CD8-positive, alpha-beta memory T cell (primary cell): ENCODE data around the gene LMAN1L. TPM values are rescaled to one million over a fixed set of nuclear protein-coding genes. Genes with fewer than 3 reads are reported as not detected.

ENCODE experiments used
- CTCF ChIA-PET: fragments of 350-600 bp; sonication (Branson Sonifier 250); formaldehyde crosslinking; loops from one replicate; lab custom pipeline; 2021; ENCODE audit warnings: antibody characterized with exemption; lab: Charles Lee
- POLR2A ChIA-PET: fragments of 350-600 bp; sonication (Branson Sonifier 250); formaldehyde crosslinking; loops from one replicate; lab custom pipeline; 2021; ENCODE audit warnings: antibody characterized with exemption; lab: Charles Lee
- DNase-seq, 5 donors: peaks; one replicate each; pipeline versions ENCODE4 v3.0.0 to v3.0.0-alpha.2; 2020 to 2022; ENCODE audit warnings: mixed read lengths in 1 of 5
- H3K27ac ChIP-seq: one replicate; pipeline ENCODE4 v1.7.0; 2013; ENCODE audit warnings: low read depth, mild to moderate bottlenecking, low read length, moderate library complexity
- H3K27me3 ChIP-seq: 2 replicates; pipeline ENCODE4 v1.7.0; 2013; ENCODE audit warnings: low read length, mild to moderate bottlenecking; ENCODE audit not compliant: insufficient read depth, poor library complexity, severe bottlenecking
- H3K36me3 ChIP-seq: 2 replicates; pipeline ENCODE4 v1.7.0; 2013; ENCODE audit warnings: mild to moderate bottlenecking, low read length, moderate library complexity; ENCODE audit not compliant: insufficient read depth
- H3K4me1 ChIP-seq: 2 replicates; pipeline ENCODE4 v1.7.0; 2013; ENCODE audit warnings: mild to moderate bottlenecking, low read length, moderate library complexity; ENCODE audit not compliant: insufficient read depth
- H3K4me3 ChIP-seq: 2 replicates; pipeline ENCODE4 v1.7.0; 2013; ENCODE audit warnings: mild to moderate bottlenecking, low read length
- H3K9me3 ChIP-seq: 2 replicates; pipeline ENCODE4 v1.7.0; 2013; ENCODE audit warnings: mild to moderate bottlenecking, low read length
- H3K27ac Mint-ChIP-seq, 8 donors: one replicate each; pipeline ENCODE4 v1.8.0; 2020 to 2021; ENCODE audit warnings: mixed read lengths in 8 of 8, mild to moderate bottlenecking in 6 of 8, inconsistent platforms in 3 of 8, moderate library complexity in 3 of 8
- H3K27me3 Mint-ChIP-seq, 2 donors: one replicate each; pipeline ENCODE4 v1.8.0; 2020 to 2021; ENCODE audit warnings: mixed read lengths in 2 of 2, mild to moderate bottlenecking in 1 of 2, moderate library complexity in 1 of 2
- H3K36me3 Mint-ChIP-seq, 3 donors: one replicate each; pipeline ENCODE4 v1.8.0; 2020 to 2021; ENCODE audit warnings: mixed read lengths in 3 of 3, inconsistent platforms in 1 of 3, mild to moderate bottlenecking in 1 of 3
- H3K4me1 Mint-ChIP-seq, 3 donors: one replicate each; pipeline ENCODE4 v1.8.0; 2020 to 2021; ENCODE audit warnings: mixed read lengths in 3 of 3, inconsistent platforms in 1 of 3, mild to moderate bottlenecking in 1 of 3
- H3K4me3 Mint-ChIP-seq, 7 donors: one replicate each; pipeline ENCODE4 v1.8.0; 2020 to 2021; ENCODE audit warnings: mixed read lengths in 7 of 7, mild to moderate bottlenecking in 6 of 7, moderate library complexity in 4 of 7, inconsistent platforms in 2 of 7
- H3K9me3 Mint-ChIP-seq, 5 donors: one replicate each; pipeline ENCODE4 v1.8.0; 2020 to 2022; ENCODE audit warnings: mixed read lengths in 5 of 5, mild to moderate bottlenecking in 3 of 5, moderate library complexity in 2 of 5, inconsistent platforms in 1 of 5
- polyA plus RNA-seq: library from polyadenylated mRNA; unstranded; fragments of 300-500 nt; fragmentation: Illumina TruSeq; gene quantifications from one replicate; pipeline ENCODE4 v1.2.3, GENCODE V29; 2021
- total RNA-seq, 2 experiments: library from RNA; stranded (reverse); gene quantifications; one replicate each; pipeline ENCODE4 v1.2.3, GENCODE V29; 2021

Gene LMAN1L
- total and polyA plus RNA-seq, 3 experiments from 2014 or later = 0.27 TPM; not detected in 2

- H3K4me3 Mint-ChIP-seq = peak overlapping the region; percentile 45 to 87 (median 71)
Measured at GRCh38 chr15:74867466-74868038, 54.9 kb downstream of the LMAN1L start.

DNA sequence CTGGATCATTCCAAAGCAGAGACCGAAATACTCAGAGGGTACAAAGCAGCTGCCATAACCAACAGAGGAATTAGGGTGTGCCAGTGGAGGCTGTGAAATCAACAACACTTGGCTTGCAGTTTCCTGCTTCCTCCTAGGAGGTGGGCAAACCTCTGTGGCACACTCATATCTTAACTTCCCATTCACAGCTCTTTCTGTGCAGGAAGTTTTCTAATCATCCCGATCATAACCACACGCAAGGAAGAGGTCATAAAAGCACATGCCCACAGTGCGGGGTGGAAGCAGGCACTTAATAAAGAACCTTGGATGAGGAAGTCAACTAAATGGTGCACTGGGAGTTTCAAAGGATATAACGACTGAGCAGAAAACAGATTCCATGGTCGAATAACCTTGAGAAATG is 55.4 kb downstream of the LMAN1L start:
- Histone ChIP-seq H3K27ac (no peak overlapping the region), H3K4me3 (peak overlapping the region; percentile 9), H3K9me3 (no peaks in the 10 kb centered on the region), H3K4me1 (peaks cover 80% of the 10 kb centered on the region), H3K27me3 (no peaks in the 10 kb centered on the region), H3K36me3 (no peaks in the 10 kb centered on the region)
- peaks cover 4 to 61% (median 10%) of the 10 kb centered on the region in 3 donors for H3K36me3 Mint-ChIP-seq
- peaks cover 76 to 89% (median 85%) of the 10 kb centered on the region in 3 donors for H3K4me1 Mint-ChIP-seq
- H3K27ac Mint-ChIP-seq = peak overlapping the region; percentile 80 to 97 (median 86)
- peaks cover 0 to 1% of the 10 kb centered on the region in 2 donors for H3K27me3 Mint-ChIP-seq
- DNase-seq = no peak
- POLR2A ChIA-PET = interaction anchor here (0.6 kb wide), 1 partner anchor 152 kb away, joined by 3 read pairs; no protein-coding TSS in a partner anchor
- H3K4me3 Mint-ChIP-seq = peak overlapping the region; percentile 45 to 87 (median 71)
- CTCF ChIA-PET = interaction anchor here (1.3 to 5.2 kb wide), 5 partner anchors 16 to 81 kb away, joined by 3 to 33 read pairs (median 4); no protein-coding TSS in a partner anchor
- H3K9me3 Mint-ChIP-seq = no peaks in the 10 kb centered on the region

More at GRCh38 chr15:74867466-74868038, 54.9 kb downstream of the LMAN1L start:
- Histone ChIP-seq H3K9me3 (no peaks in the 10 kb centered on the region), H3K4me1 (peaks cover 80% of the 10 kb centered on the region), H3K4me3 (peak overlapping the region; percentile 9), H3K27me3 (no peaks in the 10 kb centered on the region), H3K36me3 (no peaks in the 10 kb centered on the region), H3K27ac (no peak overlapping the region)
- Mint-ChIP-seq H3K9me3 (no peaks in the 10 kb centered on the region), H3K27ac (peak overlapping the region; percentile 80 to 91 (median 82)), H3K36me3 (peaks cover 4 to 57% (median 10%) of the 10 kb centered on the region in 3 donors), H3K27me3 (peaks cover 0 to 1% of the 10 kb centered on the region in 2 donors), H3K4me1 (peaks cover 72 to 87% (median 80%) of the 10 kb centered on the region in 3 donors)
- ChIA-PET POLR2A (interaction anchor here (0.6 kb wide), 1 partner anchor 153 kb away, joined by 3 read pairs; no protein-coding TSS in a partner anchor), CTCF (interaction anchor here (1.3 to 5.2 kb wide), 5 partner anchors 15 to 80 kb away, joined by 3 to 33 read pairs (median 4); no protein-coding TSS in a partner anchor)
- DNase-seq = no peak

- H3K4me1 ChIP-seq = peaks cover 76% of the 10 kb centered on the region
- H3K4me3 ChIP-seq = peak overlapping the region; percentile 21
- no peaks in the 10 kb centered on the region for H3K9me3 ChIP-seq
- no peaks in the 10 kb centered on the region for H3K27me3 ChIP-seq
- Mint-ChIP-seq H3K4me3 (peak overlapping the region; percentile 70 to 99 (median 94)), H3K9me3 (no peaks in the 10 kb centered on the region), H3K36me3 (peaks cover 4 to 58% (median 8%) of the 10 kb centered on the region in 3 donors), H3K27ac (peak overlapping the region; percentile 80 to 96 (median 90)), H3K4me1 (peaks cover 77 to 85% (median 85%) of the 10 kb centered on the region in 3 donors), H3K27me3 (peaks cover 0 to 1% of the 10 kb centered on the region in 2 donors)
- no peak for DNase-seq
- ChIA-PET CTCF (interaction anchor here (0.8 to 5.2 kb wide), 9 partner anchors 10 to 98 kb away, joined by 3 to 33 read pairs (median 6); partner anchors contain the start of gene FAM219B), POLR2A (interaction anchor here (0.8 to 0.9 kb wide), 3 partner anchors 20 to 25 kb away, joined by 3 to 4 read pairs (median 3); partner anchors contain the start of gene MPI)
- H3K27ac ChIP-seq = peak overlapping the region; percentile 45
- no peaks in the 10 kb centered on the region for H3K36me3 ChIP-seq
Measured at GRCh38 chr15:74869372-74869725, 56.7 kb downstream of the LMAN1L start.

GRCh38 chr15:74869726-74870407 is 57.2 kb downstream of the LMAN1L start:
- peaks cover 4 to 55% (median 8%) of the 10 kb centered on the region in 3 donors for H3K36me3 Mint-ChIP-seq
- peak in 2 of 5 donors; percentile 22 to 57 for DNase-seq
- Histone ChIP-seq H3K36me3 (no peaks in the 10 kb centered on the region), H3K27me3 (no peaks in the 10 kb centered on the region), H3K4me3 (peak overlapping the region; percentile 21), H3K9me3 (no peaks in the 10 kb centered on the region), H3K27ac (peak overlapping the region; percentile 45), H3K4me1 (peaks cover 72% of the 10 kb centered on the region)
- peak overlapping the region; percentile 80 to 96 (median 90) for H3K27ac Mint-ChIP-seq
- peaks cover 73 to 81% (median 81%) of the 10 kb centered on the region in 3 donors for H3K4me1 Mint-ChIP-seq
- H3K27me3 Mint-ChIP-seq = peaks cover 0 to 1% of the 10 kb centered on the region in 2 donors
- H3K4me3 Mint-ChIP-seq = peak overlapping the region; percentile 70 to 99 (median 94)
- no peaks in the 10 kb centered on the region for H3K9me3 Mint-ChIP-seq
- ChIA-PET POLR2A (interaction anchor here (0.8 to 1.1 kb wide), 5 partner anchors 20 to 27 kb away, joined by 3 to 4 read pairs (median 4); partner anchors contain the start of genes MPI and ULK3), CTCF (interaction anchor here (0.8 to 5.2 kb wide), 10 partner anchors 10 to 207 kb away, joined by 3 to 33 read pairs (median 6); partner anchors contain the start of gene FAM219B)

- H3K9me3 ChIP-seq = no peaks in the 10 kb centered on the region
- CTCF ChIA-PET = interaction anchor here (0.6 to 5.2 kb wide), 11 partner anchors 12 to 207 kb away, joined by 3 to 33 read pairs (median 6); partner anchors contain the start of gene FAM219B
- H3K4me3 Mint-ChIP-seq = peak overlapping the region; percentile 70 to 99 (median 94)
- H3K27ac ChIP-seq = peak overlapping the region; percentile 13
- no peak for DNase-seq
- POLR2A ChIA-PET = interaction anchor here (0.8 to 1.1 kb wide), 2 partner anchors 20 to 27 kb away, joined by 4 read pairs; partner anchors contain the start of gene ULK3
- peaks cover 4 to 51% (median 7%) of the 10 kb centered on the region in 3 donors for H3K36me3 Mint-ChIP-seq
- peak overlapping the region; percentile 80 to 96 (median 90) for H3K27ac Mint-ChIP-seq
- H3K27me3 Mint-ChIP-seq = peaks cover 0 to 1% of the 10 kb centered on the region in 2 donors
- H3K36me3 ChIP-seq = no peaks in the 10 kb centered on the region
- peaks cover 66% of the 10 kb centered on the region for H3K4me1 ChIP-seq
- H3K4me1 Mint-ChIP-seq = peaks cover 68 to 76% (median 75%) of the 10 kb centered on the region in 3 donors
- H3K9me3 Mint-ChIP-seq = no peaks in the 10 kb centered on the region
- peak overlapping the region; percentile 21 for H3K4me3 ChIP-seq
- no peaks in the 10 kb centered on the region for H3K27me3 ChIP-seq
Measured at GRCh38 chr15:74870436-74871215, 58.0 kb downstream of the LMAN1L start.

- H3K4me1 ChIP-seq = peaks cover 46% of the 10 kb centered on the region
- no peaks in the 10 kb centered on the region for H3K36me3 ChIP-seq
- H3K27ac Mint-ChIP-seq = peak overlapping the region; percentile 94 to 100 (median 96)
- no peaks in the 10 kb centered on the region for H3K27me3 ChIP-seq
- ChIA-PET CTCF (no interaction called here), POLR2A (interaction anchor here (0.6 kb wide), 1 partner anchor 57 kb away, joined by 3 read pairs; no protein-coding TSS in a partner anchor)
- H3K9me3 Mint-ChIP-seq = no peaks in the 10 kb centered on the region
- H3K4me3 ChIP-seq = peak overlapping the region; percentile 98
- peak overlapping the region; percentile 96 for H3K27ac ChIP-seq
- no peaks in the 10 kb centered on the region for H3K9me3 ChIP-seq
- H3K27me3 Mint-ChIP-seq = peaks cover 0 to 1% of the 10 kb centered on the region in 2 donors
- H3K4me3 Mint-ChIP-seq = peak overlapping the region; percentile 94 to 100 (median 97)
- H3K4me1 Mint-ChIP-seq = peaks cover 48 to 60% (median 56%) of the 10 kb centered on the region in 3 donors
- peaks cover 3 to 35% (median 4%) of the 10 kb centered on the region in 3 donors for H3K36me3 Mint-ChIP-seq
- no peak for DNase-seq
Measured at GRCh38 chr15:74872702-74873035, 60.0 kb downstream of the LMAN1L start.
